ENCODE measurements around the gene CSK.

The CSK gene

DNA sequence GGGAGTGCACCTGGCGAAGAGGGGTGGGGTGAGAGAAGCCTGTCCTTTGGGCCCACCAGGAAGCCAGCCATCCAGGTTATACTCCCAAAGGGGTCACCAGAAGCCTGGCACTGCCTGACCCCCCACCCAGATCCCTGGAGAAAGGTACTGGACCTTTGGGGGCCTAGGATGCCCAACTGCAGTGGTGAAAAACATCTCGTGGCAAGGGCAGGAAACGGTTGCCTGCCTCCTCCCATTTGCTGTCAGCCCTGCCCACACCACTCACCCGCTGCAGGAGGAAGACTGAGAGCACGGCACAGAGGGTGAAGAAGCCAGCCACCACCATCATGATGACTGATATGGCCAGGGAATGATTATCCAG lies 63.3 kb downstream of the CSK start:
- peak; percentile 57 for DNase-seq

DNA sequence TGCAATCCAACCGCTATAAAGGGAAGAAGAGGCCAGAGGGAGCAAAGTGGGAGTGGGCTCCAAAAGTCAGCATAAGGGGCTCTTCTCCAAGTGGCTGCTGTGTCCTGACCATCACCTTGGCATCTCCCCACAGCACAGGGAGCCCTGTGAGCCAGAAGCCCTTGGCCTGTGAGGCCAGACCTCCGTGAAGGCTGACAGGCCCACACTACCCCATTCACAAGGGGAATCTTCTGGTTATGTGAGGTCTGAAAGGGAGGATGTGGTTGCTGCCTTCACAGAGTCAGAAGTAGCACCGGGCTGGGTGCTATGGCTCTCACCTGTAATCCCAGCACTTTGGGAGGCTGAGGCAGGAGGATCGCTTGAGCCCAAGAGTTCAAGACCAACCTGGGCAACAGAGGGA lies 63.7 kb downstream of the CSK start:
- DNase-seq: no peak

DNA sequence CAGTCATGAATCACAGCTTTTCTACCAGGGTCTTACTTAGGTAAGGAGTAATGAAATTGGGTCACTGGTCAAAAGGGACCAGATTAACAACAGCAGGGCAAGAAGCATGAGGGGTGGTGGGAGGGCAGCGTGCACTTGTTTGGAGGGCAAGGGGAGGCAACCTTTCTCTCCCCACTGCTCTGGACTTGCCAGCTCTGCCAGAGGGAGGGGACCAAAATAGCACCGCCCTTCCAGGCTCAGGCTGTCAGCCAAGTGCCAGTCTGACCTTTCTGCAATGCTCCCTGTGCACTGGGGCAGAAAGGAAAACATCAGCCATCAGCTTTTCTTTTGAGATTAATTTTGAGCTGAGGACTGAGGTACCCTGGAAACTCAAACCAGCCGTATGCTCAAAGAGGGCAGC lies 65.6 kb downstream of the CSK start:
- no peak for DNase-seq

DNA sequence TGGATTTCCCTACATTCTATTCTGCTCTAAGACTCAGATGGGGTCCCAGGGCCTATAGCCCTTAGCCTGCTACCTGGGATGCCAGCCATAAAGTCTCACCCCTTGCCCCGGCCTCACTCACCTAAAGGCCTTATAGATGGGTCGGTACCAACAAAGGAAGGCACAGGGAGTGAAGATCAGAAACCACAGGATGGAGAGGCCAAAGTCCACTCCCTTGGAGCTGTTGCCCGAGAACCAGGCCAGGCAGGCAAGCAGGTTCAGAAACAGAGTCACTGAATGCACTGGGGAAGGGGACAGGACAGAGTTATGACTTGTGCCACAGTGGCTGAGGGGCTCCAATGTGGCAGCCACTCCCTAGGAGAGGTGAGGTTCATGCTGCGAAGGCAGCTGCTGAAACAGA lies 68.5 kb downstream of the CSK start:
- no peak for DNase-seq

DNA sequence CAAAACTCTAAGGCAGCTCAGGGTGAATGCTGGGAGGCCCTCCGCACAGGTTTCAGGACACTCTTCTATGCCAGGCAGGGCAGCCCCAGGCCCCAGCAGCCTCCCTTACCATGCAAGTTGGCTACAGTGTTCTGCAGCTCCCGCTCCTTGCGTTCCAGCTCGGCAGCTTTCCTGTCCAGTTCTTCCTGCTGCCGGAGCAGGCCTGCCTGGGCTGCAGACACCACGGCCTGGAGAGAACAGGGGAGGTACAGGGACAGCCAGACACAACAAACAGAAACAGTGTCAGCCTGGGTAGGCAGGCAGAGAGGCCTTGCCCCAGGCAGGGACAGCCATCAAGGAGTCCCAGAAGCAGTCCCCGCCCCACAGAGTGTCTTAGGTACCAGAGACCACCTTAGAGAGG lies 70.1 kb downstream of the CSK start:
- DNase-seq: no peak

Measured in stimulated activated CD4-positive, alpha-beta T cell treated with anti-CD3 and anti-CD28 coated beads, Interleukin-4, amount 100 ng/mL, for 1 hour (primary cell).